OCI-LY7 (cell line): ENCODE measurements around the gene SURF4.

Experiments
- CTCF ChIP-seq: fragments of 200-600 bp; sonication (generic); conservative IDR thresholded peaks from 2 replicates; pipeline ENCODE4 v1.5.1; 2014; ENCODE audit warnings: mild to moderate bottlenecking, antibody characterized with exemption, low read length, moderate library complexity, mixed read lengths
- EZH2phosphoT487 ChIP-seq: fragments of 200-600 bp; sonication (generic); IDR thresholded peaks from 2 replicates; pipeline ENCODE4 v1.6.1; 2018; ENCODE audit warnings: low read depth, borderline replicate concordance, mild to moderate bottlenecking, mixed run types, antibody characterized with exemption, low read length, moderate library complexity, mixed read lengths

GRCh38 chr9:133354766-133355165 lies 21.1 kb downstream of the SURF4 start:
- TF ChIP-seq CTCF (no peak), EZH2phosphoT487 (no peak)
